Heart left ventricle (tissue), 16 donors: Measurements from ENCODE around the gene HIPK2. TPM values are rescaled to one million over a fixed set of nuclear protein-coding genes. Genes with fewer than 3 reads are reported as not detected.

Experiments
- ATAC-seq, 4 donors: fragments of 200-7000 bp; cut with Tn5 transposase; one replicate each; pipeline ENCODE4 v1.9.1; 2020 to 2022; ENCODE audit warnings: moderate library complexity in 4 of 4, mild to moderate bottlenecking in 3 of 4, moderate number of reproducible peaks in 1 of 4
- DNase-seq, 5 donors: peaks; one replicate each; pipeline ENCODE4 v3.0.0-alpha.2; 2020
- H3K27ac ChIP-seq, 12 donors: fragments of 200-600 bp; sonication (generic) in 4 of 12; one replicate each; pipeline versions ENCODE4 v1.5.0 to v1.8.0; 2016 to 2022; ENCODE audit warnings: mild to moderate bottlenecking in 2 of 12
- H3K27me3 ChIP-seq, 9 donors: fragments of 200-600 bp; sonication (generic) in 2 of 9; one replicate each; pipeline versions ENCODE4 v1.5.1 to v1.8.0; 2016 to 2022; ENCODE audit warnings: mild to moderate bottlenecking in 3 of 9
- H3K36me3 ChIP-seq, 9 donors: fragments of 200-600 bp; sonication (generic) in 2 of 9; one replicate each; pipeline versions ENCODE4 v1.5.0 to v1.8.0; 2018 to 2022; ENCODE audit warnings: mild to moderate bottlenecking in 2 of 9
- H3K4me1 ChIP-seq, 12 donors: fragments of 200-600 bp; sonication (generic) in 4 of 12; one replicate each; pipeline versions ENCODE4 v1.5.0 to v1.8.0; 2016 to 2022; ENCODE audit warnings: mild to moderate bottlenecking in 3 of 12
- H3K4me3 ChIP-seq, 12 donors: fragments of 200-600 bp; sonication (generic) in 4 of 12; one replicate each; pipeline versions ENCODE4 v1.5.0 to v1.8.0; 2017 to 2022; ENCODE audit warnings: mild to moderate bottlenecking in 9 of 12, moderate library complexity in 4 of 12
- H3K9me3 ChIP-seq, 12 donors: fragments of 200-600 bp; sonication (generic) in 4 of 12; one replicate each; pipeline versions ENCODE4 v1.5.0 to v1.8.0; 2016 to 2022; ENCODE audit warnings: mild to moderate bottlenecking in 1 of 12
- POLR2A ChIP-seq, 2 donors: fragments of 450-650 bp; IDR thresholded peaks; one replicate each; pipeline ENCODE4 v1.6.1; 2017; ENCODE audit warnings: antibody characterized with exemption in 2 of 2, mild to moderate bottlenecking in 2 of 2, moderate library complexity in 2 of 2
- WGBS, 4 donors: extraction: QIAGEN DNeasy Blood & Tissue Kit in 2 of 4; methylation state at CpG; one replicate each; pipeline versions ENCODE4 v1.1.5 to v1.1.7; 2013 to 2018; 5-methylcytosine and 5-hydroxymethylcytosine counted together
- intact Hi-C, 10 donors: fragments of 100-400 bp; cut with DNase I; formaldehyde crosslinking; loops; one replicate each; pipeline versions ENCODE4 v1.11.1 to v1.14.2; 2022
- polyA plus RNA-seq, 2 donors: library from polyadenylated mRNA; stranded (reverse); fragments of 200-250 nt; gene quantifications; one replicate each; pipeline ENCODE4 v1.2.3, GENCODE V29; 2013
- total RNA-seq, 9 donors: library from RNA; depleted of rRNA in 2 of 9; stranded (reverse); fragments of >200 nt in 2 of 9; fragmentation: NEBNext Ultra II Directional in 3 of 9; extraction: Animal tissue kit (Norgen Biotek cat#: 25700) in 3 of 9; gene quantifications; one replicate each; pipeline versions ENCODE4 v1.1.0 to v1.2.4, GENCODE V29; 2016 to 2023
- TF ChIP-seq, protein P1 (sequence below), 12 donors: fragments of 200-600 bp; sonication (generic) in 4 of 12; IDR thresholded peaks; one replicate each; pipeline versions ENCODE4 v1.5.0 to v1.8.0; 2018 to 2022; ENCODE audit warnings: antibody characterized with exemption in 12 of 12, mild to moderate bottlenecking in 5 of 12
- donor health status: ischemic (EF 13 %, LVEDD 7.1; RV severe dilation, severe dysfunction).
- donor health status: healthy with polysubstance abuse.
- donor health status: DM: no; HTN: yes; CAD: no.
- donor health status: DM: no; HTN: no; CAD: no.
- donor health status: ischemic (EF 25% LVEDD 6.9; RV normal size, moderate dysfunction).
- donor health status: ischemic (EF 25% LVEDD 5.7; RV mildly dilated, moderate dysfunction).
- donor health status: healthy.
- donor health status: DM: yes; HTN: yes; CAD: no.
- donor health status: ischemic (EF 35%, LVEDD 5.7; RV mildly dilated, moderate dysfunction).
- donor health status: nonischemic (EF 11% LVEDD 7.7; RV severe dilation, severe dysfunction).
- donor health status: DM: yes; HTN: yes; CAD: no.
- donor health status: PGD.
- donor health status: ischemic (EF 29% LVEDD 5.4; RV normal size, mild dysfunction).
- donor health status: nonischemic (EF 23%, LVEDD 6.1; RV moderate dilation, normal function).

The HIPK2 gene
- total and polyA plus RNA-seq, 11 donors = 43.2 to 244 (median 143) TPM

DNA sequence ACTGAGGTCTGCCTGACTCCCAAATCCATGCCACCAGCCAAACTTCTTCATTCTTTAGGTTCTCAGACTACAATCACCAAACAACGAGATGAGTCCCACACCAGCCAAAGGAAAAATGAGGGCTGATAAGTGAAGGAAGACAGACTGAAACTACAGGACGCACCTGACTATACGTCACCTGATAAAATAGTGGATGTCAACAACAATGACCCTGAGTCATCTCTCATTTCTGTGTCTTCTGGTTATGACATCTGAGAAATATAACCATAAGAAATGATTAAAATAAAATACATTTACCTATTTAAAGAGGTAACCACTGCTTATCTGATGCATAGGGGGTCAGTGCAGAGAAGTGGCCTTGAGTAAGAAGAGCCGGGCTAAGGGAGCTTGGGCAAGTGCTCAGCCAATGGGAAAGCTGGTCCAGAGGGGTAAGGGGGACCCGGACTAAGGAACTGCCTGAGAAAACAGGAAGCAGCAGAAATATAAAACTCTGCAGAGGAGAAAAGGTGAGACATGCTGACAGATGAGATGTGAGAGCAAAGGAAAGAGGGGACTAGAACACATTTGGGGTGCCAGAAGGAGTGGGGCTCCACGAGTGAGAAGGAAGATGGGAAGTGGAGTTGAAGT lies 51.8 kb downstream of the HIPK2 start:
- Histone ChIP-seq H3K36me3 (peaks cover 0 to 6% (median 0%) of the 10 kb centered on the region in 9 donors), H3K27ac (peak overlapping the region; percentile 26 to 97 (median 58)), H3K9me3 (no peaks in the 10 kb centered on the region), H3K27me3 (no peaks in the 10 kb centered on the region), H3K4me3 (no peak overlapping the region), H3K4me1 (peaks cover 23 to 90% (median 64%) of the 10 kb centered on the region in 12 donors)
- WGBS, 4 donors = 57 to 79% (median 71%) methylated on average over 6 of the region's 6 CpGs
- intact Hi-C loops = loop anchor here in 3 of 10 donors (5.0 to 10.0 kb wide), 3 partner anchors 49 to 74 kb away; partner anchors contain the start of gene HIPK2 (in 2 of the 3)
- no peak for ATAC-seq
- no peak for DNase-seq
- TF ChIP-seq, protein P1, sequence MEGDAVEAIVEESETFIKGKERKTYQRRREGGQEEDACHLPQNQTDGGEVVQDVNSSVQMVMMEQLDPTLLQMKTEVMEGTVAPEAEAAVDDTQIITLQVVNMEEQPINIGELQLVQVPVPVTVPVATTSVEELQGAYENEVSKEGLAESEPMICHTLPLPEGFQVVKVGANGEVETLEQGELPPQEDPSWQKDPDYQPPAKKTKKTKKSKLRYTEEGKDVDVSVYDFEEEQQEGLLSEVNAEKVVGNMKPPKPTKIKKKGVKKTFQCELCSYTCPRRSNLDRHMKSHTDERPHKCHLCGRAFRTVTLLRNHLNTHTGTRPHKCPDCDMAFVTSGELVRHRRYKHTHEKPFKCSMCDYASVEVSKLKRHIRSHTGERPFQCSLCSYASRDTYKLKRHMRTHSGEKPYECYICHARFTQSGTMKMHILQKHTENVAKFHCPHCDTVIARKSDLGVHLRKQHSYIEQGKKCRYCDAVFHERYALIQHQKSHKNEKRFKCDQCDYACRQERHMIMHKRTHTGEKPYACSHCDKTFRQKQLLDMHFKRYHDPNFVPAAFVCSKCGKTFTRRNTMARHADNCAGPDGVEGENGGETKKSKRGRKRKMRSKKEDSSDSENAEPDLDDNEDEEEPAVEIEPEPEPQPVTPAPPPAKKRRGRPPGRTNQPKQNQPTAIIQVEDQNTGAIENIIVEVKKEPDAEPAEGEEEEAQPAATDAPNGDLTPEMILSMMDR (IDR thresholded peaks at IDR 0.05) = no peak
- TF ChIP-seq POLR2A (IDR thresholded peaks at IDR 0.05) = no peak

DNA sequence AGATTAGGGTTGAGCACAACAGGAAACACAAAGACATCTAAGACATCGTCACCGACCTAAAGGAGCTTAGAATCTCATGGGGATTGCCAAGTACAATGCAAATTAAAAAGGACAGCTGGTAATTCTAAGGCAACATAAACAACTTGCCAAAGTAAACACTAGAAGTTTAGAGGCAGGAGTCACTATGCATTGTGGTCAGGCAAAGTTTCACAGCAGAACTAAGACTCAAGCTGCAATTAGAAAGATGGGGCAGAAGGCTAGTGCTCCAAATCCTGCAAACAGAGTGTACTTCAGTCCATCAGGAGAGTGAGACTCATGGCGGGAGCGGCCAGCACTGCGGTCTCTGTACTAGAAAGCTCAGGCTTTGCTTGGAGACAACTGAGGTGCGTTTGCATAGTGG lies 52.7 kb downstream of the HIPK2 start:
- H3K4me3 ChIP-seq = no peak overlapping the region
- H3K27me3 ChIP-seq = no peaks in the 10 kb centered on the region
- peak overlapping the region in 9 of 12 donors; percentile 3 to 97 (median 59) for H3K27ac ChIP-seq
- DNase-seq (no peak), ATAC-seq (peak in 1 of 4 donors; percentile 5)
- no peaks in the 10 kb centered on the region for H3K9me3 ChIP-seq
- H3K36me3 ChIP-seq = peaks cover 0 to 6% (median 0%) of the 10 kb centered on the region in 9 donors
- WGBS, 4 donors = 72 to 79% (median 74%) methylated on average over 6 of the region's 6 CpGs
- no peak for TF ChIP-seq POLR2A (IDR thresholded peaks at IDR 0.05)
- TF ChIP-seq, protein P1 (IDR thresholded peaks at IDR 0.05) = no peak
- peaks cover 15 to 90% (median 62%) of the 10 kb centered on the region in 12 donors for H3K4me1 ChIP-seq
- intact Hi-C loops = loop anchor here in 3 of 10 donors (5.0 to 10.0 kb wide), 3 partner anchors 50 to 73 kb away; partner anchors contain the start of gene HIPK2 (in 2 of the 3)

GRCh38 chr7:139722604-139723003 lies 55.2 kb downstream of the HIPK2 start:
- Histone ChIP-seq H3K27ac (peak overlapping the region in 5 of 12 donors; percentile 3 to 71 (median 43)), H3K9me3 (no peaks in the 10 kb centered on the region), H3K4me1 (peaks cover 15 to 96% (median 57%) of the 10 kb centered on the region in 12 donors), H3K36me3 (no peaks in the 10 kb centered on the region), H3K4me3 (no peak overlapping the region), H3K27me3 (no peaks in the 10 kb centered on the region)
- 66 to 81% (median 72%) methylated on average over 4 of the region's 4 CpGs for WGBS, 4 donors
- DNase-seq (no peak), ATAC-seq (no peak)
- intact Hi-C loops = loop anchor here in 1 of 10 donors (10.0 kb wide), 1 partner anchor 52 kb away; the partner anchor contains the start of gene HIPK2
- TF ChIP-seq POLR2A (IDR thresholded peaks at IDR 0.05) = no peak
- TF ChIP-seq, protein P1 (IDR thresholded peaks at IDR 0.05) = no peak

DNA sequence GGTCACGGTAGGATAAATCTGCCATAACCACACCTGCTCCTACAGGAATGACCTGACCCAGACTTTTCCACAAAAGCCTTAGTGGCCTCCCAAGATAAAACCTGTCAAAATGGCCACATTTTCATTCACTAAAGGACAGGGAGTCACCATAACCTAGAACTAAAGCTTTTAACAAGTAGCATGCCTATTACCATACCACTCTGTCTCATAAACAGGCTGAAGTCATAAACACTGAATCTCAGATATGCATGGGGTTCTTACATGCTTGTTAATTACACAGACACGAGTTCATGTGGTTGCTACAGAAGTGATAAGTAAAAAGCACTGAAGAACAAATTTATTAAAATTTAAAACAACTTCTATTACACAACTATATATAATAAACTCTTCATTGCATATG lies 56.0 kb downstream of the HIPK2 start:
- H3K9me3 ChIP-seq = no peaks in the 10 kb centered on the region
- no peaks in the 10 kb centered on the region for H3K27me3 ChIP-seq
- H3K4me3 ChIP-seq = no peak overlapping the region
- intact Hi-C loops = loop anchor here in 1 of 10 donors (10.0 kb wide), 1 partner anchor 53 kb away; the partner anchor contains the start of gene HIPK2
- TF ChIP-seq, protein P1 (IDR thresholded peaks at IDR 0.05) = no peak
- no peak for TF ChIP-seq POLR2A (IDR thresholded peaks at IDR 0.05)
- no peak for DNase-seq
- peaks cover 0 to 3% (median 0%) of the 10 kb centered on the region in 9 donors for H3K36me3 ChIP-seq
- 67 to 79% (median 71%) methylated on average over 2 of the region's 2 CpGs for WGBS, 4 donors
- peak overlapping the region in 10 of 12 donors; percentile 3 to 71 (median 36) for H3K27ac ChIP-seq
- ATAC-seq = no peak
- peaks cover 8 to 88% (median 50%) of the 10 kb centered on the region in 12 donors for H3K4me1 ChIP-seq
